Measurements from ENCODE around the gene TWIST2. TPM values are rescaled to one million over a fixed set of nuclear protein-coding genes. Genes with fewer than 3 reads are reported as not detected.

Gene TWIST2
- total RNA-seq, 1 experiment from 2014 or later, result 0.22 TPM

GRCh38 chr2:238853721-238854120, 5.8 kb downstream of the TWIST2 start:
- TF ChIP-seq CTCF (conservative IDR thresholded peaks at IDR 0.05), result no peak
- Histone ChIP-seq H3K79me1 (ENCODE audit: insufficient read depth, low read depth, low read length, poor library complexity, severe bottlenecking) (no peaks in the 10 kb centered on the region), H3K79me2 (ENCODE audit: insufficient read depth, low read length) (no peaks in the 10 kb centered on the region), H3K4ac (ENCODE audit: low read depth, low read length) (no peak overlapping the region), H2BK15ac (ENCODE audit: low read depth, low read length) (no peak overlapping the region), H3K27ac (ENCODE audit: insufficient read length, low read depth, low read length) (no peak overlapping the region), H3K9ac (ENCODE audit: extremely low read depth, insufficient read length, low read length) (no peak overlapping the region), H3K23me2 (ENCODE audit: insufficient read length, low read depth, low read length, poor library complexity, severe bottlenecking) (peaks cover 10% of the 10 kb centered on the region), H3K9me3 (ENCODE audit: control insufficient read depth, low read depth, low read length) (no peaks in the 10 kb centered on the region), H3K4me1 (ENCODE audit: insufficient read depth, low read length) (no peaks in the 10 kb centered on the region; the same call in 1 of the 2 replicates), H4K5ac (ENCODE audit: insufficient read length, low read depth, low read length) (no peak overlapping the region), H2BK5ac (ENCODE audit: insufficient read length, low read length) (no peak overlapping the region), H3K23ac (ENCODE audit: insufficient read length, low read depth, low read length) (no peak overlapping the region), H2AFZ (ENCODE audit: low read length) (no peak overlapping the region), H4K20me1 (ENCODE audit: control insufficient read depth, insufficient read depth, insufficient read length) (no peaks in the 10 kb centered on the region), H2BK12ac (ENCODE audit: insufficient read length, low read depth, low read length) (no peak overlapping the region), H2BK120ac (ENCODE audit: low read depth, low read length, poor library complexity, severe bottlenecking) (no peak overlapping the region), H2AK5ac (ENCODE audit: insufficient read length, low read length) (no peak overlapping the region), H2BK20ac (ENCODE audit: low read depth, low read length, poor library complexity, severe bottlenecking) (no peak overlapping the region), H4K8ac (replicated peaks; ENCODE audit: insufficient read length, low read depth, low read length) (no peak overlapping the region), H3K14ac (ENCODE audit: insufficient read depth, low read length) (no peak overlapping the region), H3K4me2 (ENCODE audit: insufficient read depth, insufficient read length, low read length) (no peak overlapping the region), H3T11ph (ENCODE audit: low read length) (no peak overlapping the region), H4K91ac (ENCODE audit: insufficient read length, low read depth, low read length) (no peak overlapping the region), H3K18ac (ENCODE audit: insufficient read length, low read depth, low read length) (no peak overlapping the region), H3K27me3 (ENCODE audit: insufficient read depth, low read length) (peaks cover 18% of the 10 kb centered on the region; the same call in 1 of the 2 replicates), H3K56ac (ENCODE audit: insufficient read length, low read depth, low read length) (no peak overlapping the region)
- WGBS (ENCODE audit: extremely low coverage, insufficient read length, low lambda C conversion rate), result no CpG with 5 or more reads among the region's 9 CpGs
- Mint-ChIP-seq H3K4me3 (no peak overlapping the region), H3K9me3 (no peaks in the 10 kb centered on the region), H3K27me3 (ENCODE audit: low read depth) (peaks cover 77% of the 10 kb centered on the region), H3K27ac (no peak overlapping the region), H3K36me3 (ENCODE audit: insufficient read depth in 1 of 3, low read depth in 3 of 3) (no peaks in the 10 kb centered on the region), H3K4me1 (peaks cover 8 to 14% of the 10 kb centered on the region in 2 experiments)
- DNase-seq, result no peak

All from H9 (cell line).